H9 (cell line): ENCODE measurements around the gene DHDH. TPM values are rescaled to one million over a fixed set of nuclear protein-coding genes. Genes with fewer than 3 reads are reported as not detected.

Experiments used
- DNase-seq: peaks from one replicate; pipeline ENCODE4 v3.0.0-alpha.2; 2017
- H2AFZ ChIP-seq: one replicate; pipeline ENCODE4 v1.6.1; 2013; ENCODE audit warnings: mild to moderate bottlenecking, low read length, control low read depth, moderate library complexity
- H2AK5ac ChIP-seq: 2 replicates; pipeline ENCODE4 v1.6.1; 2013; ENCODE audit warnings: low read length, control low read depth, mixed read lengths; ENCODE audit not compliant: insufficient read length
- H2BK120ac ChIP-seq: one replicate; pipeline ENCODE4 v1.6.1; 2013; ENCODE audit warnings: low read depth, mild to moderate bottlenecking, low read length, control low read depth, inconsistent platforms; ENCODE audit not compliant: poor library complexity, severe bottlenecking
- H2BK12ac ChIP-seq: 2 replicates; pipeline ENCODE4 v1.6.1; 2013; ENCODE audit warnings: low read length, control low read depth, mixed read lengths, low read depth; ENCODE audit not compliant: insufficient read length
- H2BK15ac ChIP-seq: 2 replicates; pipeline ENCODE4 v1.6.1; 2013; ENCODE audit warnings: low read depth, low read length, control low read depth
- H2BK20ac ChIP-seq: one replicate; pipeline ENCODE4 v1.6.1; 2013; ENCODE audit warnings: low read depth, mild to moderate bottlenecking, low read length, control low read depth, inconsistent platforms; ENCODE audit not compliant: poor library complexity, severe bottlenecking
- H2BK5ac ChIP-seq: 2 replicates; pipeline ENCODE4 v1.6.1; 2013; ENCODE audit warnings: low read length, control low read depth, mixed read lengths; ENCODE audit not compliant: insufficient read length
- H3K14ac ChIP-seq: 2 replicates; pipeline ENCODE4 v1.6.1; 2013; ENCODE audit warnings: low read length, control low read depth; ENCODE audit not compliant: insufficient read depth
- H3K18ac ChIP-seq: 2 replicates; pipeline ENCODE4 v1.6.1; 2013; ENCODE audit warnings: low read depth, mild to moderate bottlenecking, mixed read lengths, low read length, control low read depth; ENCODE audit not compliant: insufficient read length
- H3K23ac ChIP-seq: 2 replicates; pipeline ENCODE4 v1.6.1; 2013; ENCODE audit warnings: low read length, control low read depth, mixed read lengths, low read depth; ENCODE audit not compliant: insufficient read length
- H3K23me2 ChIP-seq: 2 replicates; pipeline ENCODE4 v1.6.1; 2013; ENCODE audit warnings: low read depth, mild to moderate bottlenecking, mixed read lengths, low read length, control low read depth; ENCODE audit not compliant: insufficient read length, poor library complexity, severe bottlenecking
- H3K27ac ChIP-seq: 2 replicates; pipeline ENCODE4 v1.5.1; 2013; ENCODE audit warnings: low read length, control low read depth, mixed read lengths, low read depth; ENCODE audit not compliant: insufficient read length
- H3K27me3 ChIP-seq: 2 replicates; pipeline ENCODE4 v1.6.1; 2013; ENCODE audit warnings: low read length, control low read depth, inconsistent platforms; ENCODE audit not compliant: insufficient read depth
- H3K4ac ChIP-seq: 2 replicates; pipeline ENCODE4 v1.6.1; 2013; ENCODE audit warnings: low read depth, mild to moderate bottlenecking, control low read depth, inconsistent platforms, low read length, moderate library complexity
- H3K4me1 ChIP-seq: 2 replicates; pipeline ENCODE4 v1.6.1; 2013; ENCODE audit warnings: low read length, control low read depth, inconsistent platforms; ENCODE audit not compliant: insufficient read depth
- H3K4me2 ChIP-seq: 2 replicates; pipeline ENCODE4 v1.6.1; 2013; ENCODE audit warnings: low read length, control low read depth, mixed read lengths; ENCODE audit not compliant: insufficient read length, insufficient read depth
- H3K56ac ChIP-seq: 2 replicates; pipeline ENCODE4 v1.6.1; 2013; ENCODE audit warnings: low read depth, mild to moderate bottlenecking, mixed read lengths, low read length, control low read depth; ENCODE audit not compliant: insufficient read length
- H3K79me1 ChIP-seq: 2 replicates; pipeline ENCODE4 v1.6.1; 2013; ENCODE audit warnings: low read depth, mild to moderate bottlenecking, moderate library complexity, low read length, control low read depth, inconsistent platforms; ENCODE audit not compliant: insufficient read depth, poor library complexity, severe bottlenecking
- H3K79me2 ChIP-seq: 2 replicates; pipeline ENCODE4 v1.6.1; 2013; ENCODE audit warnings: low read length, control low read depth, inconsistent platforms; ENCODE audit not compliant: insufficient read depth
- H3K9ac ChIP-seq: 2 replicates; pipeline ENCODE4 v1.6.1; 2013; ENCODE audit warnings: low read length, control low read depth, mixed read lengths; ENCODE audit not compliant: insufficient read length; ENCODE audit errors: extremely low read depth
- H3K9me3 ChIP-seq: one replicate; pipeline ENCODE4 v1.6.1; 2013; ENCODE audit warnings: low read depth, low read length, inconsistent platforms; ENCODE audit not compliant: control insufficient read depth
- H3T11ph ChIP-seq: one replicate; pipeline ENCODE4 v1.6.1; 2013; ENCODE audit warnings: mild to moderate bottlenecking, low read length, control low read depth, inconsistent platforms
- H4K20me1 ChIP-seq: one replicate; pipeline ENCODE4 v1.6.1; 2013; ENCODE audit not compliant: control insufficient read depth, insufficient read length, insufficient read depth
- H4K5ac ChIP-seq: 2 replicates; pipeline ENCODE4 v1.6.1; 2013; ENCODE audit warnings: low read depth, mild to moderate bottlenecking, mixed read lengths, low read length, control low read depth; ENCODE audit not compliant: insufficient read length
- H4K8ac ChIP-seq: replicated peaks from 2 replicates; pipeline ENCODE4 v1.6.1; 2013; ENCODE audit warnings: low read length, control low read depth, mixed read lengths, low read depth; ENCODE audit not compliant: insufficient read length
- H4K91ac ChIP-seq: 2 replicates; pipeline ENCODE4 v1.6.1; 2013; ENCODE audit warnings: low read depth, mild to moderate bottlenecking, moderate library complexity, mixed read lengths, low read length, control low read depth; ENCODE audit not compliant: insufficient read length
- H3K27ac Mint-ChIP-seq, 3 experiments: 2 replicates in 2 of 3; 3 replicates in 1 of 3; pipeline ENCODE4 v1.8.0; 2020 to 2021; ENCODE audit warnings: mixed read lengths in 3 of 3, mild to moderate bottlenecking in 1 of 3, moderate library complexity in 1 of 3
- H3K27me3 Mint-ChIP-seq: 2 replicates; pipeline ENCODE4 v1.8.0; 2021; ENCODE audit warnings: low read depth, mild to moderate bottlenecking, moderate library complexity, mixed read lengths
- H3K36me3 Mint-ChIP-seq, 3 experiments: 2 replicates in 2 of 3; 3 replicates in 1 of 3; pipeline ENCODE4 v1.8.0; 2020 to 2021; ENCODE audit warnings: low read depth in 3 of 3, mixed read lengths in 3 of 3; ENCODE audit not compliant: insufficient read depth in 1 of 3
- H3K4me1 Mint-ChIP-seq, 2 experiments: 2 replicates each; pipeline ENCODE4 v1.8.0; 2020; ENCODE audit warnings: mixed read lengths in 2 of 2
- H3K4me3 Mint-ChIP-seq, 2 experiments: 2 replicates in 1 of 2; 3 replicates in 1 of 2; pipeline ENCODE4 v1.8.0; 2020 to 2021; ENCODE audit warnings: mild to moderate bottlenecking in 2 of 2, mixed read lengths in 2 of 2, moderate library complexity in 1 of 2
- H3K9me3 Mint-ChIP-seq, 2 experiments: 2 replicates in 1 of 2; 3 replicates in 1 of 2; pipeline ENCODE4 v1.8.0; 2020; ENCODE audit warnings: mild to moderate bottlenecking in 2 of 2, mixed read lengths in 2 of 2, moderate library complexity in 1 of 2
- CTCF ChIP-seq: fragments of 200-600 bp; sonication (generic); conservative IDR thresholded peaks from 3 replicates; pipeline ENCODE4 v1.8.0; 2021; ENCODE audit warnings: antibody characterized with exemption, mild to moderate bottlenecking
- WGBS: extraction: QIAGEN DNeasy Blood & Tissue Kit; methylation state at CpG from one replicate; pipeline ENCODE4 v1.1.7; 2013; ENCODE audit warnings: missing lambda C conversion rate, low lambda C conversion rate, mixed read lengths; ENCODE audit not compliant: insufficient read length; ENCODE audit errors: extremely low coverage; 5-methylcytosine and 5-hydroxymethylcytosine counted together
- total RNA-seq: library from RNA; stranded (reverse); gene quantifications from 2 replicates; pipeline ENCODE4 v1.2.1, GENCODE V29; 2021

DHDH gene
- total RNA-seq, 1 experiment from 2014 or later = 2.0 TPM

GRCh38 chr19:48987323-48987722 lies 53.8 kb downstream of the DHDH start:
- Histone ChIP-seq H3K27ac (no peak overlapping the region), H3K14ac (no peak overlapping the region), H2BK15ac (no peak overlapping the region), H3K79me1 (no peaks in the 10 kb centered on the region), H3K56ac (no peak overlapping the region), H2BK20ac (no peak overlapping the region), H2BK5ac (no peak overlapping the region), H3K4ac (no peak overlapping the region), H3K4me2 (no peak overlapping the region), H4K20me1 (no peaks in the 10 kb centered on the region), H3K23ac (no peak overlapping the region), H4K8ac (no peak overlapping the region), H3T11ph (no peak overlapping the region), H3K18ac (no peak overlapping the region), H4K5ac (no peak overlapping the region), H3K4me1 (no peaks in the 10 kb centered on the region; the same call in 1 of the 2 replicates), H2BK120ac (no peak overlapping the region), H3K9me3 (no peaks in the 10 kb centered on the region), H2AK5ac (no peak overlapping the region), H3K27me3 (no peaks in the 10 kb centered on the region), H2BK12ac (no peak overlapping the region), H3K9ac (no peak overlapping the region), H4K91ac (no peak overlapping the region), H2AFZ (no peak overlapping the region), H3K79me2 (no peaks in the 10 kb centered on the region; the same call in 1 of the 2 replicates), H3K23me2 (peaks cover 2% of the 10 kb centered on the region)
- no peak overlapping the region for H3K4me3 Mint-ChIP-seq
- DNase-seq = no peak
- H3K4me1 Mint-ChIP-seq = peaks cover 17 to 20% of the 10 kb centered on the region in 2 experiments
- peak overlapping the region in 1 of 3 experiments; percentile 6; a peak in 1 of 7 replicates for H3K27ac Mint-ChIP-seq
- no peaks in the 10 kb centered on the region for H3K9me3 Mint-ChIP-seq
- no CpG with 5 or more reads among the region's 7 CpGs for WGBS
- peaks cover 24 to 67% (median 60%) of the 10 kb centered on the region in 3 experiments for H3K36me3 Mint-ChIP-seq
- no peaks in the 10 kb centered on the region for H3K27me3 Mint-ChIP-seq
- no peak; the same call in 2 of the 3 replicates for TF ChIP-seq CTCF
